K562 (cell line): ENCODE measurements around the gene JAKMIP2.
A peak's percentile ranks its signal among the peaks of the same experiment; 100 is the strongest.

Source experiments
- ASH1L ChIP-seq: fragments of 450-650 bp; IDR thresholded peaks from 2 replicates; pipeline ENCODE4 v1.6.1; 2018; ENCODE audit warnings: borderline replicate concordance, mild to moderate bottlenecking, low read depth; ENCODE audit not compliant: partially characterized antibody
- CREB1 ChIP-seq, 2 experiments: sonication (generic) in 1 of 2; formaldehyde crosslinking in 1 of 2; IDR thresholded peaks; 2 replicates each; pipeline versions ENCODE4 v1.6.1 to v1.8.0; 2012 to 2022; ENCODE audit warnings: inconsistent platforms in 1 of 2, mild to moderate bottlenecking in 1 of 2, missing genetic modification reagents in 1 of 2, moderate library complexity in 1 of 2
- DDX20 ChIP-seq: fragments of 450-650 bp; IDR thresholded peaks from 2 replicates; pipeline ENCODE4 v1.6.1; 2016; ENCODE audit warnings: missing genetic modification characterization, low read depth, mild to moderate bottlenecking, missing compliant biosample characterization, moderate library complexity
- FOXM1 ChIP-seq, 2 experiments: fragments of 450-650 bp in 1 of 2; sonication (generic) in 1 of 2; formaldehyde crosslinking in 1 of 2; IDR thresholded peaks; 2 replicates each; pipeline versions ENCODE4 v1.6.1 to v1.9.0; 2017 to 2022; ENCODE audit warnings: low read depth in 2 of 2, mild to moderate bottlenecking in 2 of 2, missing genetic modification reagents in 1 of 2, moderate library complexity in 1 of 2
- KDM4B ChIP-seq, 2 experiments: fragments of 450-650 bp in 1 of 2; sonication (generic) in 1 of 2; IDR thresholded peaks; 2 replicates each; pipeline ENCODE4 v1.6.1; 2016 to 2017; ENCODE audit warnings: borderline replicate concordance in 2 of 2, antibody characterized with exemption in 1 of 2, low read depth in 1 of 2, mild to moderate bottlenecking in 1 of 2
- MAFG ChIP-seq: fragments of 450-650 bp; conservative IDR thresholded peaks from 2 replicates; pipeline ENCODE4 v1.6.1; 2016; ENCODE audit warnings: missing genetic modification characterization, missing compliant biosample characterization
- MCM5 ChIP-seq: fragments of 450-650 bp; IDR thresholded peaks from 2 replicates; pipeline ENCODE4 v1.6.1; 2016; ENCODE audit warnings: low read depth
- PHTF2 ChIP-seq: fragments of 250-450 bp; sonication (Bioruptor Pico); IDR thresholded peaks from 2 replicates; pipeline ENCODE4 v1.5.0; 2021; ENCODE audit warnings: mild to moderate bottlenecking
- RFX5 ChIP-seq: IDR thresholded peaks from 2 replicates; pipeline ENCODE4 v1.6.1; 2011; ENCODE audit warnings: low read depth, mild to moderate bottlenecking, improper control_type of control experiment, low read length
- SMAD2 ChIP-seq: fragments of 150-350 bp; IDR thresholded peaks from 2 replicates; pipeline ENCODE4 v1.6.1; 2014; ENCODE audit warnings: low read depth, mild to moderate bottlenecking, low read length
- ZFP30 ChIP-seq: fragments of 250-450 bp; sonication (Bioruptor Pico); IDR thresholded peaks from 2 replicates; pipeline ENCODE4 v1.8.0; 2022; ENCODE audit warnings: moderate library complexity, mild to moderate bottlenecking, inconsistent platforms, borderline replicate concordance
- ZNF239 ChIP-seq: fragments of 250-450 bp; sonication (Bioruptor Pico); IDR thresholded peaks from 2 replicates; pipeline ENCODE4 v1.4.0; 2020; ENCODE audit warnings: mild to moderate bottlenecking
- TF ChIP-seq, protein P1 (sequence below), 3 experiments: IDR thresholded peaks in 2 of 3; conservative IDR thresholded peaks in 1 of 3; 2 replicates each; pipeline ENCODE4 v1.5.1; 2011 to 2012; ENCODE audit warnings: low read length in 3 of 3, mild to moderate bottlenecking in 3 of 3, control low read depth in 2 of 3, improper control_type of control experiment in 1 of 3, inconsistent platforms in 1 of 3, low read depth in 1 of 3, mixed read lengths in 1 of 3, moderate library complexity in 1 of 3; ENCODE audit not compliant: insufficient read depth in 2 of 3
- TF ChIP-seq, protein P2 (sequence below): sonication (generic); formaldehyde crosslinking; IDR thresholded peaks from 2 replicates; pipeline ENCODE4 v1.8.1; 2023; ENCODE audit warnings: mild to moderate bottlenecking, missing genetic modification reagents

DNA sequence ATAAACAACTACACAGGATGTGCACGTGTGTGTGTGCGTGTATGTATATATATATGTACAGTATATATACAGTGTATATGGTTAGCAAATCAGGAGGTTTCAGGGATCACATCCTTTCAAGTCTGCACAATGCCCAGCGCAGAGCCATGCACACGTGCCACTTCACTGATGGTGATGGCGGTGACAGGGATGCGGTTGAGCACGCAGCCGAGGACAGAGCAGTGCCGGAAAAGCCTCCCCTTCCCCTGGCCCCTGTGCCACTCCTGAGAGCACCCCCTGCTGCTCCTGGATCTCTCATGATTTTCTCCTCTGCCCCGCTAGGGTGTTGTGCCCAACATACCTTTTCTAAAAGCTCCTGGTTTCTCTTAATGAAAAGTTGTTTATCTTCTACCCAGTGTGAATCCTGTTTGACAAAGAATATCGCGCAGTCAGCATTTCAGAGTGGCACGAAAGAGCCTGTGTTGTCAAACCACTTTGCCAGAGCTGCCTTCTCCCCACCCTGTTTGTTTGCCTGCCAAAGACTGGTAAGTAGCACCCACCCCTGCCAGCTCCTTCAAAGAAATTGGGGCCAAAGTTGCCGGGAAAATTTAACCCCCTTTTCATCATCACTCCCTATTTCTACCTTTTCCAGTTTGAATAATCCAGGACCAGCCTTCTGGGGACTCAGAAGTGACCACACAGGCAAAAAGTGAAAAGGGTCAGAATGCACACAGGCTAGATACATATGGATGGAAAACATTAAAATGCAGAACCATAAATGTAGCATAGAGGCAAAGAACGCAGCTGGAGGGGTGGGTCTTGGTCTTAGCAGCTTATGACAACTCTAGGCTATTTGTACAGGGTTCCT, 146.4 kb downstream of the JAKMIP2 start:
- TF ChIP-seq FOXM1 (IDR thresholded peaks at IDR 0.05; ENCODE audit: low read depth) (no peak), FOXM1 (CRISPR knock-in tag; IDR thresholded peaks at IDR 0.05; ENCODE audit: low read depth) (no peak), CREB1 (IDR thresholded peaks at IDR 0.05) (no peak), CREB1 (CRISPR knock-in tag; IDR thresholded peaks at IDR 0.05) (no peak), SMAD2 (no peak), MAFG (tag) (peak; percentile 32; the same call in 1 of the 2 replicates), PHTF2 (no peak), ZNF239 (no peak), DDX20 (tag) (no peak), MCM5 (no peak), ZFP30 (CRISPR knock-in tag) (no peak), RFX5 (no peak), KDM4B (IDR thresholded peaks at IDR 0.05; ENCODE audit: borderline replicate concordance in 2 of 2, low read depth in 1 of 2) (no peak), ASH1L (no peak)
- TF ChIP-seq, protein P1, sequence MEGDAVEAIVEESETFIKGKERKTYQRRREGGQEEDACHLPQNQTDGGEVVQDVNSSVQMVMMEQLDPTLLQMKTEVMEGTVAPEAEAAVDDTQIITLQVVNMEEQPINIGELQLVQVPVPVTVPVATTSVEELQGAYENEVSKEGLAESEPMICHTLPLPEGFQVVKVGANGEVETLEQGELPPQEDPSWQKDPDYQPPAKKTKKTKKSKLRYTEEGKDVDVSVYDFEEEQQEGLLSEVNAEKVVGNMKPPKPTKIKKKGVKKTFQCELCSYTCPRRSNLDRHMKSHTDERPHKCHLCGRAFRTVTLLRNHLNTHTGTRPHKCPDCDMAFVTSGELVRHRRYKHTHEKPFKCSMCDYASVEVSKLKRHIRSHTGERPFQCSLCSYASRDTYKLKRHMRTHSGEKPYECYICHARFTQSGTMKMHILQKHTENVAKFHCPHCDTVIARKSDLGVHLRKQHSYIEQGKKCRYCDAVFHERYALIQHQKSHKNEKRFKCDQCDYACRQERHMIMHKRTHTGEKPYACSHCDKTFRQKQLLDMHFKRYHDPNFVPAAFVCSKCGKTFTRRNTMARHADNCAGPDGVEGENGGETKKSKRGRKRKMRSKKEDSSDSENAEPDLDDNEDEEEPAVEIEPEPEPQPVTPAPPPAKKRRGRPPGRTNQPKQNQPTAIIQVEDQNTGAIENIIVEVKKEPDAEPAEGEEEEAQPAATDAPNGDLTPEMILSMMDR (IDR thresholded peaks at IDR 0.05 in 2 of 3, conservative IDR thresholded peaks at IDR 0.05 in 1 of 3; ENCODE audit: insufficient read depth in 2 of 3, low read depth in 1 of 3, low read length in 3 of 3): no peak
- TF ChIP-seq, protein P2, sequence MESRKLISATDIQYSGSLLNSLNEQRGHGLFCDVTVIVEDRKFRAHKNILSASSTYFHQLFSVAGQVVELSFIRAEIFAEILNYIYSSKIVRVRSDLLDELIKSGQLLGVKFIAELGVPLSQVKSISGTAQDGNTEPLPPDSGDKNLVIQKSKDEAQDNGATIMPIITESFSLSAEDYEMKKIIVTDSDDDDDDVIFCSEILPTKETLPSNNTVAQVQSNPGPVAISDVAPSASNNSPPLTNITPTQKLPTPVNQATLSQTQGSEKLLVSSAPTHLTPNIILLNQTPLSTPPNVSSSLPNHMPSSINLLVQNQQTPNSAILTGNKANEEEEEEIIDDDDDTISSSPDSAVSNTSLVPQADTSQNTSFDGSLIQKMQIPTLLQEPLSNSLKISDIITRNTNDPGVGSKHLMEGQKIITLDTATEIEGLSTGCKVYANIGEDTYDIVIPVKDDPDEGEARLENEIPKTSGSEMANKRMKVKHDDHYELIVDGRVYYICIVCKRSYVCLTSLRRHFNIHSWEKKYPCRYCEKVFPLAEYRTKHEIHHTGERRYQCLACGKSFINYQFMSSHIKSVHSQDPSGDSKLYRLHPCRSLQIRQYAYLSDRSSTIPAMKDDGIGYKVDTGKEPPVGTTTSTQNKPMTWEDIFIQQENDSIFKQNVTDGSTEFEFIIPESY (CRISPR knock-in tag): no peak
